Stimulated activated CD8-positive, alpha-beta memory T cell treated with anti-CD3 and anti-CD28 coated beads, Interleukin-4, amount 100 ng/mL, for 24 hours (primary cell): ENCODE measurements around the gene FOXQ1.
"Not testable (repeated sequence)": the region's sequence is repeated elsewhere in the genome, so short reads cannot be mapped to it uniquely, and the experiment has no call there.

Experiments used
- DNase-seq: peaks from one replicate; pipeline ENCODE4 v3.0.0-alpha.2; 2020; ENCODE audit warnings: low read depth

Gene FOXQ1

DNA sequence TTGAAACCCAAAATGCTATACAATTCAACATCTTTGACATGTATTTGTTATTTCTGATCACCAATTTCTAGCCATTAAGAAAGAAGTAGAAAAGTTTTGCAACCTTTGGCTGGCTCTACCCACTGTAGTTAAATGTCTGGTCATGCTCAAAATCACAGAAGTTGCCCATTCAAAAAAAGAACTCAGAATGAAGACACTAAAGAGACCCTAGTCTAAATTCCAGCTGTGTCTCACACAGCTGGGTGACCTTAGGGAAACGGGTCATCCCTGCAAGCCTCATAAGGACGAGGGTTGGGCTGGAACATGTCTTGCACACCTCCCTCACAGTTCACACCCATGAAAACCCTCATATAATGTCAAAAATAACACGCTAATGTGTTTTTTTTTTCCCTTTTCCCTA, 10.3 kb downstream of the FOXQ1 start:
- no peak for DNase-seq

DNA sequence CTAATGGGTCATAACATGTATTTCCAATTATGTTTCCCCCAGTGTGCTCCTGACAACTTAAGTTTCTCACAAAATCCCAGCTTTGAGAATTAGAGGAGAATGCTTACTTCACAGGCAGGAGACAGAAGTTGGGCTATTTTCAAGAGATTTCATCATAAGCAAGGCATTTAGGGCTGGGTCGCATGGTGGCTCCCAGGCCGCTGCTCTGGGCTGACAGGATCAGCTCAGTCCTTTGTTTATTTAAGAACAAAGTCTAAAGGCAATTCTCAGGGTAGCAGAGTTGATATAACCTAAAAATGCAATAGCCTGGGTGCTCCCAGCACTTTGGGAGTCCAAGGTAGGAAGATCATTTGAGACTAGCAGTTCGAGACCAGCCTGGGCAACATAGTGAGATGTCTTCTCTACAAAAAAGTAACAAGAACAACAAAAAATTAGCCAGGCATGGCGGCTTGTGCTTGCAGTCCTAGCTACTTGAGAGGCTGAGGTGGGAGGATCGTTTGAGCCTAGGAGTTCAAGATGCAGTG, 10.9 kb downstream of the FOXQ1 start:
- no peak for DNase-seq

DNA sequence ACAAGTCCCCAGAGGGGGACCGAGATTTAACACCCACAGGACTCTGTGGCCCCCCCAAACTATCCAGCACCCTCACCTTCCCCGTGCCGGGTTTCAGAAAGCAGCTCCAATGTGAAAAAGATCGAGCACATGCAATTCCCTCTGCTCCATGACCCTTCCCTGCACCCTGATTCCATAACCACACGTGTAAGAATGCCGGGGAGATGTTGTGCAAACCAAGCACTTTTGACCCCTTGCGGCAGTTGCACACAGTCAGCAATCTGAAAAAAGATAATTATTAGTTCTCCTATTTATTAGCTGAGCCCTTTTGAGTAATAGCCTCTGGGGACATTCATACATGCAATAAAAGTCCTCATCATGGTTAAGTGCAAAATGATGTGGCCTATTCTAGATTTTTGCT, 13.0 kb downstream of the FOXQ1 start:
- DNase-seq, result no peak

DNA sequence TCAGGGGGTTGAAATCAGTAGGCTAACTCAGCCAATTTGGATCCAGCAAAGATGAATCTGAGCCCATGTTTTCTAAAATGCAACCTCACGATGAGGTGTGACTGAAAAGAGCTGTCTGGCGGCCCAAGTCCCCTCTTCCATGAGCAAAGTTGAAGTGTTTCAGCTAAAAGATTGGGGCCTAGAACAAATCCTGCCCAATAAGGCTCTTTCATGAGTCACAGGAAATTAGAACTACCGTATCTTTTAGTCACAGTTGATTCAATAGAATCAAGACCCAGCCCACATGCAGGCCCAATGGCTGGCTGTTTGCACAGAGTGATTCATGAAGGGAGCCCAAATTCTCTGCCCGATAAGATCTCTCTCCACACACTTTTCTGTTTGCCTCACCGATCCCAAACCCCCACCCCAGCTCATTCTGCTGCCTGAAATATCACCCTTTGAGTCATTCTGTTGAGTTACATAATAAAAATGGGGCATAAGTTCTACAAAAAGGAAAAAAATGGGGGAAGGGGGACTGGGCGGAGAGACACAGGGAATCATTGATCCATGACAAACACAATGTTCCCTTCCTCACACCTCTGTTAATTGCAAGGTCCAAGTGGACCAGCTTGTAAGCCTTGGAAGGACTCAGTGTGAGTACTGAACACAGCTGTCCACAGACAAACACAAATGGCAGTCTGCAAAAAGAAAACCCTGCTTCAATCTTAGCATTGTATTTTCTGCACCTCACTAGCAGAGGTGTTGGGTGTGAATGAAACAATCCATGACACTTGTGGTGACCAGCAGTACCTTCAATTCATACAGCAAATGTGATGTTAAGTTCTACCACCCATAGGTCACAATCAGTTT, 13.8 kb downstream of the FOXQ1 start:
- DNase-seq, result no peak

DNA sequence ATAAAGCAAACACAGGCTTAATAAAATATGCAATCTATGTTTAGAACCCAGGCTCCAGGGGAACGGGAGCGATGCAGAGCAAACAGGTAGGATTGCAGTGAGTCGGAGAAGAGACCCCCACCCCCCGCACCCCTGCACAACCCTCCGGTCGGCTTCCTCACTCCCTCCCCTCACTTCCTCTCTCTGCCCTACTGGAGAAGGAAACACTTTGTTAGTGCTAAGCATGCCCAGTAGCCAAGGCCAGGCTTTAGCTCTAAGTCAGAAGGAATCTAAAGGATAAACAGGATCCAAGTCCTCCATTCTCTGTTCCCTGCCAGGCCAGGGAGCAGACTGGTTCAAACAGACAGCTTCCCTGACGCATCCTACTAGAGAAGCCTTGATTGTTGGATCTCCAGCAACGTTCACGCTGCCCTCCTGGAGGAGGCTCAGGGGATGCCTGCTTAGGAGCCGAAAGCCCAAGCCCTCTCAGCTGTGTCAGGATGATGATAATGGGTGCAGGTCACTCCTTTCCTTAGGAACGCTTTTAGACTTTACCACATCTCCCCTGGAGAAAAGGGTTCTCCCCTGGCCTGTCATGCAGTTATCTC, 14.7 kb downstream of the FOXQ1 start:
- no peak for DNase-seq

DNA sequence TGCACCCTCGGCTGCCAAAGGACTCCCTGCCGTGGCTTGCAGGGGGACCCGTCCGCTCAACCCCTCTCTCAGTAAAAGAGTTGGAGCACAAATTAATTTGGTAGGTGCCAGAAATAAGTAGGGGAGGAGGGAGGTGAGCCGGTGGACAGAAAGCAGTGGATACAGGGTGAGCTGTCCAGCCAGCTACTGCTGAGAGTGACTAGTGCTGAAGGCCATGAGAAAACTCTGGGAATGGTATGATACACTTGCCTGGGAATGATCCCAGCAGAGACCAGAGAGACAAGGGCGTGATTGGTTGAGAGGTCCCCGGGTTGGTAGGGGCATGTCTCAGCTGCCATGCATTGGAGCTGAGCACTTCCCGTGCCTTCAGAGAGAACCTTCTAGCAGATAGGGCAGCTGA, 15.7 kb downstream of the FOXQ1 start:
- no peak for DNase-seq

DNA sequence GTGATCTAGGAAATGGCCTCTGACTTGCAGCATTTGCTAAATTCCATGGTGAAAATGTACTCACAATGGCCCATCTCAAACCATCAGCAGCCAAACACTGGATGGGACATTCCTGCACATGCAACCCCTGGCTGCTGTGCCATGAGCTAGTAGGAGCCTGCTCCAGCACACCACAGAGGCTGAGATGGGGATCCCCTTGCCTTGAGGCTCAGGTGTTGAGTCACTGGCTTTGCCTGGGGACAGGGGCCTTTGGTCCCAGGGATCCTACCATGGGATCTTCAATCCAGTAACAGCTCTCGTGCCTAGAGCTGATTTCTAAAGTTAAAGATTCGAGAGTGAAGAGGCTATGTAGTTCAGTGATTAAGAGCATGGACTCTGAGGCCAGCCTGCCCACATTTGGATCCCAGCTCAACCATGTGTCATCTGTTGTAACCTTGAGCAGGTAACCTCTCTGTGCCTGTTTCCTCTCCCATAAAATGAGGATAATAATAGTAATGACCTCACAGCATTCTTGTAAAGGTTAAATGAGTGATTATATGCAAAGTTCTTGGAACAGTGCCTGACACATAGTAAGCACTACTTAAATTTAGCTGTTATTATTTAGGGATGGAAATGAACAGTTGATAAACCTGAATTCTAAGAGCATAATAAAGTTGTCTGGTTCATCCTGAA, 16.4 kb downstream of the FOXQ1 start:
- DNase-seq, result no peak

DNA sequence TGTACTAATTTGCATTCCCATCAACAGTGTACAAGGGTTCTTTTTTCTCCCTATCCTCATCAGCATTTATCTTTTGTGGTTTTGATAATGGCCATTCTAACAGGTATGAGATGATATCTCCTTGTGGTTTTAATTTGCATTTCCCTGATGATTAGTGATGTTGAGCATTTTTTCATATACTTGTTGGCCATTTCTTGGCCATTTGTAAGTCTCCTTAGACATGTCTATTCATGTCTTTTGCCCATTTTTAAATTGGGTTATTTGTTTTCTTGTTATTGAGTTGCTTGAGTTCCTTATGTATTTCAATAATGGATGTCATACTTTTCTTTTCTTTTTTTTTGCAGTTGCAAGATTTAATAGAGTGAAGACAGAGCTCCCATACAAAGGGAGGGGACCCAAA, 17.8 kb downstream of the FOXQ1 start:
- DNase-seq, result no peak

DNA sequence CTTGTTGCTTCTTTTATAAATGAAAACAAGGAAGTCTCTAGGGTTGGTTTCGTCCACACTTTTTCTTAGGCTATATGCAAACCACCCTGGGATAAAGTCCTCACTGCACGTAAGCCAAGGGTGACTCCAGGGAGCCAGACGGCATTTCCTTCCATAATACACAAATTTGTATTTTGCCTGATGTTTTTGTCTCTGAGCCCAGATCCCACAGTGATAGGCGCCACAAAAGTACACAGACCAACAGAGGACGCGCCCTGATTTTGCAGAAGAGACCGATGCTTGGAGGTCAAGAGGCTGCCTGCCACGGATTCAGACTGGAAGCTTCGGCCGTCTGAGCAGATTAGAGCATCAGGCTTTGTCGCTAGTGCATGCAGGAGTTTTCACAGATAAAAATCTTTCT, 22.8 kb downstream of the FOXQ1 start:
- no peak for DNase-seq

DNA sequence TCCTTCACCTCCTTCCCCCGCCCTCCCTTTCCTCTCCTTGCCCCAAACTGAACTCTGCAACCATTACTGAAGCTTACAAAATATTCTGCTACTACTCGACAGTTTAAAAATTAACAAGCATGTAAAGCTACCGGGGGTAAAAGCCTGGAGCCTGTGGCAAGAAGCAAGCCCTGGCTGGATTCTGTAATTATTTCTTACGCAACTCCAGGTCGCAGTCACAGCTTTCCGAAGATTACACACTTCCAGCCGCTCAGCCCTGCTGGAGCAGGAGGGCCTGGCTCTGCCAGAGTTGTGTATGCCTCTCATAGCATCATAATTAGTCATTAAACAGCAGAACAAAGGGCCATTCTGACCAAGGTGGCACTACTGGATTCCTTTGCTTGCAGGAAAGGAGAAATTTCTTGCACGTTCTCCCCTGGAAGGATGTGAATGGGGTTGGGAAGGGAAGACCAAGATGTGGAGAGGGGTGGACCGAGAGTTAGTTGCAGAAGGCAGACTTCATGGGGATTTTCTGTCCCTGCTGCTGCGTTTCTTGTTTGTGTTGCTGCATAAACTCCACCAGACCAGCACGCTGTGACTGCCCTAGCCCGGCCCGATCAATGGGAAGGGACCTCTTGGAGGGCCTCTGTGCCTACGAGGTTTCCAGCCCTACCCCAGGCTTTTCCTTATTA, 23.6 kb downstream of the FOXQ1 start:
- no peak for DNase-seq

DNA sequence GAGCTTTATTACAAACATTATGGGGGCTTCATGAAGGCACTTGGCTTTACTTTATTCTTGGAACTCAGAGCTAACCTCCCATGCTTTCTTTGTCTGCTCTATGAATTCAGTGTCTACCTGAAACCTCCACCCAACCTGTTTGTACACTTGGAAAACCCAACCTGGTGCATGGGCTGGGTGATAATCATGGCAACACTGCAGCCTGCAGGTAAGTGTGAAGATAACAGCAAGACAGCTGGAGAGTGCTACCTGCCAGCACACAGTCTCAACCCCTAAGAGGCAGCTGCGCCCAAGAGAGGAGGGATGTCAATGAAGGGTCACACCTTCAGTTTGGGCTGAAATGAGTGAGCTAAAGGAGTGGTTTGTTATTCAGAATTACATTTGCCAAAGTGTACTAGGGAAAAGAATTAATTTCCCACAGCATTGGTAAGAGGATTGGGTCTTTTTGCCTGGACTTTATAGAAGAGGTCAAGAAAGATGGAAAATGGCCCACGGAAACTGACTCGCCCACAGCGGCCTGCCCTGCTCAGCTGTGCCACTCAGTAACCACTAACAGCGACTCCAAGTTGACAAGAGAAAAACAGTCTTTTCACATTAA, 24.4 kb downstream of the FOXQ1 start:
- no peak for DNase-seq

DNA sequence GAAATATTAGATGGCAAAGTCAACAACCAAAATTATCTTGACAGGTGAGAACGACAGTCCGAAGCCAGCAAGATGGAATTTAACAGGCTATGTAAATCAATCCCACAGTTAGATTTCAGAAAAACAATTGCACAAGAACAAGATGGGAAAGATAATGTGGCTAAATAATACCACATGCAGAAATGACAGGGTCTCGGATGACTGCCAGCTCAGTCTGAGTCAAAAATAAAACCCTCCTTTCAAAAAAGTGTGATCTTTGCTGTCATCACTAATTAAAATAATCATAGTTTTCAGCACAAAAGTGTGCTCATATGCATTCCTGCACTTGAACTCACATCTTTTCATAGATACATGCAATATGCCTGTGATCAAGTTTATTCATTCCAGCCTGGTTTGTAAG, 25.9 kb downstream of the FOXQ1 start:
- DNase-seq, result no peak

DNA sequence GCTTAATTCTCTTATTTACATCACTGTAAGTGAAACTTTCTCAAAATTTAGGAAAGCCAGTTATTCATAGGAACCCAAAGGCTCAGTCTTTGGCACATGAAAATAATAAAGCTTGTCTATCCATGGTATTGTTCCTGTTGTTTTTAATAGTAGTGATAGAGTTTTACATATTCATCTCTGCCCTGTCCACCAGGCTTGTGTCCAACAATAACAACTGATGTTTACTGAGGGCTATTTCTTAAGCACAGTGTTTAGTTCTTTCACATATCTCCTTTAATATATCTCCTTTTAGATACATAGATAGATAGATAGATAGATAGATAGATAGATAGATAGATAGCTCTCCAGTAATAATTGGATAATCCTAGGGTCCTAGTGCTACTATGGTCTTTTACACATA, 34.2 kb downstream of the FOXQ1 start:
- DNase-seq, result no peak

DNA sequence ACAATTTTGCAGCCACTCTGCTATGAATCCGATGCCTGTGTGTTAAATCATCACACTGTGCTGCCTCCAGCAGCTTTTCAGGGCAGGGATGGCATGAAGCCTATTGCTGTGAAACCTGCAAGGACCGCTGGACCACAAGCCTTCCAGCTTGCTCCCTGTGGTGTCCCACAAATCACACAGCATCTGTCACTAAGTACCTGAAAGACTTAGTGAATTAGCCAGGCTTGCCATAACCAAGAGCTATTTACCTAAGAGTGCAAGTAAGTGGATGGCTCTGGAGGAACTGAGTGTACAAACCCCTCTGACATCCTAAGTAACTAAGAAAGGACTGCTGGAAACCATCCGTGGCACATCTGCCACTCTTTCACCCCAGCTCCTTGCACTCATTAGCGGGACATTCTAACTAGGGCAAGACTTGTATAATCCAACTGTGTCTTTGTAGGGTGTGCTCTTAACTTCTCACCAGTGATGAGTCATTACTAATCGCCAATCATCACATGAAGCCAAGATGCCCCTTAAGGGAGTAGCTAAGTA, 34.7 kb downstream of the FOXQ1 start:
- DNase-seq, result no peak

DNA sequence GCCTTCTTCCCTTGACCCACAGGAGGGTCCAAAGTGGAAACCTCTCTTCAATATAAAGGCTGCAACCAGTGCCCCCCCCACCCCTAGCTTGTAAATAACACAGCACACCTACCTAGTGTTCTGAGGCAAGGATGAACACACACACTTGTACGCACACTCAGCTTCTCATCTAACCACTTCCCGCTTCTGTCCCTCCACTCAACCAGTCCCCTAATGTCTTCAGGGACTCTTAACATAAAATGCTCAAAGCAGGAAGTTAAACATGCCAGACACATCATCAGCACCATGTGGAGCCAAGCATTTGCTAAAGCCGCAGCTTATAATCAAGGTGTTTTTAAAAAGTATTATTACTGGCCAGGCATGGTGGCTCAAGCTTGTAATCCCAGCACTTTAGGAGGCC, 35.3 kb downstream of the FOXQ1 start:
- no peak for DNase-seq

DNA sequence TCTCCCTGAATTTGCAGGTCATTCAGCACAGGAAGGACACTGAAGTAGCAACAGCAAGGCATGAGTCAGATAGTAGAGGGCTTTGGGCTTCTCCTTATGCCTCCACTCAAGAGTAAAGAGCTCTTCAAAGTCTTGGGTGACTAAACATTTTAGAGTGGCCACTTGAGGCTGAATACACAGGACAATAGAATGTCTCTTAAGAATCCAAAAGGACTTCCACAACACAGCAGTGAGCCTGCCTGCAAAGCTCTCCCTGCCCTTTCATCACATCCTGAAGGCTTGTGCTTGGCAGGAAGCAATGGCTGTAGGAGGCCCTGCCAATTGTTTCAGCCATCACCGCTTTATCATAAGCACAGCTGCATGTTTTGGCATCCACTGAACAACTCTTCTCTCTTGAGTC, 36.8 kb downstream of the FOXQ1 start:
- DNase-seq, result no peak

DNA sequence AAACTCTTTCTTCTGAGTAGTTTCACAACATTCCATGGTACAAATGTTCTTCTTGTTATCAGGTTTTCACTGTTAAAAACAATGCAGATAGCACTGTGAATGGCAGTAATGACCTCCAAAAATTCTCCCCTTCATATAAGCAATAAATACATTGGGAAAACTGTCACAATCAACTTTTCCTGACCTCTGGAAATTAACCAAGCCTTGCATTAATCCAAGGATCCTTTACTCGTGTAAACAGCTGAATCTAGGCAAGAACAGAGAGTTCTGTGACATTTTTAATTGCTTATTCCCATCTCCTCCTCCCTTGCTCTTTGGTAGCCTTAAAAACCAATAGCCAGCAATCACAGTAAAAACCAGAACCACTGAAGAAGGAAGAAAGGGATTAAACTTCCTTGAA, 37.8 kb downstream of the FOXQ1 start:
- no peak for DNase-seq

DNA sequence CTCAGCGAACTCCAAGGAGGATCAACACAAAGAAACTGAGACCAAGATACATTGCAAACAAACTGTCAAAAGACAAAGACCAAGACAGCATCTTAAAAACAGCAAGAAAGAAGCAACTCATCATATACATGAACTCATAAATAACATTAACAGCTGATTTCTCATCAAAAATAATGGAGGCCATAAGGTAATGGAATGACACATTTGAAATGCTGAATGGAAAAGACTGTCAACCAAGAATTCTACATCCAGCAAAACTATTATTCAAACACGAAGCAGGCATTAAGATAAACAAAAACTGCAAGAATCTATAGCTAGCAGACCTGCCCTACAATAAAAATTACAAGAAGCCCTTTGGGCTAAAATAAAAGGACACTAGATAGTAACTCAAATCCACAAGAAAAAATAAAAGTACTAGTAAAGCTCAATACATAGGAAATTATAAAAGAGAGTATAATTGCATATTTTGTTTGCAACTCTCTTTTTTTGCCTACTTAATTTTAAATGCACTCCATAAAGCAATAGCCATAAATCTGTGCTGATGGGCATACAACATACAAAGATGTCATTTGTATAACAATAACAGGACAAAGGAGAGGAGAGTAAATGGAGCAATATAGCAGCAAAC, 39.6 kb downstream of the FOXQ1 start:
- DNase-seq, result no peak

DNA sequence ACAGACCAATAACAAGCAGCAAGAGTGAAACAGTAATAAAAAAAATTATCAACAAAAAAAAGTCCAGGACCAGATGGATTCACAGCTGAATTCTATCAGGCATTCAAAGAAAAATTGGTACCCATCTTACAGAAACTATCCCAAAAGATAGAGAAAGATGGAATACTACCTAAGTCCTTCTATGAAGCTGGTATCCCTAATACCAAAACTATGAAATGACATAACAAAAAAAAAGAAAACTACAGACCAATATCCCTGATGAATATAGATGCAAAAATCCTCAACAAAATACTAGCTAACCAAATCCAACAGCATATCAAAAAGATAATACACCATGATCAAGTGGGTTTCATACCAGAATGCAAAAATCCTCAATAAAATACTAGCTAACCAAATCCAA, 43.2 kb downstream of the FOXQ1 start:
- not testable (repeated sequence) for DNase-seq

DNA sequence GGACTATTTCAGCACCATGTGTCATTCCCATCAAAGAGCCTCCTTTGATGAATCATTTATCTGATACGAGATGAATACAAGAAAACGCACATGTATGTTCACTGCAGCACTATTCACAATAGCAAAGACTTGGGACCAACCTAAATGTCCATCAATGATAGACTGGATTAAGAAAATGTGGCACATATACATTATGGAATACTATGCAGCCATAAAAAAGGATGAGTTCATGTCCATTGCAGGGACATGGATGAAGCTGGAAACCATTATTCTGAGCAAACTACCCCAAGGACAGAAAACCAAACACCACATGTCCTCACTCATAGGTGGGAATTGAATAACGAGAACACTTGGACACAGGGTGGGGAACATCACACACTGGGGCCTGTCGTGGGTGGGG, 49.8 kb downstream of the FOXQ1 start:
- DNase-seq, result not testable (repeated sequence)

DNA sequence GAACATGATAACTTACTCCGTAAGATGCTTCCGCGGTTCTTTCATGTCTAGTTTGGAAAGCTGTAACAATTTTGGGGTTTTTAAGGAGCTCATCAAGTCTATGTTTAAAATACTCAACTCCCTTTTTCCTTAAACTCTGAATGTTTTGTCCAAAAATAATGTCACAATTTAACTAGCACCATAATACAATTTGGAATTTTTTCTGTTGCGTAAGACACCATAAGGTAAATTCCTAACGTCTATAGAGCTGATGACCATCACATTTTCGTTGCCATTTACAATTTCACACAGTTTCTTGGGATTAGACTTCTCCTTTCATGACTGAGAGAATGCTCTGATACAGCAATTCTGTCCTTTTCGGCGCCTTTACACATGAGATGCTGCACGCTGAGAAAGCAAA, 50.7 kb downstream of the FOXQ1 start:
- DNase-seq, result no peak
